HG02610 (cell line): ENCODE results near the gene TBL1X.

Source experiments
- ATAC-seq: cut with Tn5 transposase; IDR thresholded peaks from one replicate; pipeline ENCODE4 v1.9.1; 2021; ENCODE audit warnings: mild to moderate bottlenecking, moderate library complexity; ENCODE audit not compliant: unreplicated experiment

TBL1X gene

GRCh38 chrX:9658409-9658808, 193.6 kb downstream of the TBL1X start:
- ATAC-seq: no peak

DNA sequence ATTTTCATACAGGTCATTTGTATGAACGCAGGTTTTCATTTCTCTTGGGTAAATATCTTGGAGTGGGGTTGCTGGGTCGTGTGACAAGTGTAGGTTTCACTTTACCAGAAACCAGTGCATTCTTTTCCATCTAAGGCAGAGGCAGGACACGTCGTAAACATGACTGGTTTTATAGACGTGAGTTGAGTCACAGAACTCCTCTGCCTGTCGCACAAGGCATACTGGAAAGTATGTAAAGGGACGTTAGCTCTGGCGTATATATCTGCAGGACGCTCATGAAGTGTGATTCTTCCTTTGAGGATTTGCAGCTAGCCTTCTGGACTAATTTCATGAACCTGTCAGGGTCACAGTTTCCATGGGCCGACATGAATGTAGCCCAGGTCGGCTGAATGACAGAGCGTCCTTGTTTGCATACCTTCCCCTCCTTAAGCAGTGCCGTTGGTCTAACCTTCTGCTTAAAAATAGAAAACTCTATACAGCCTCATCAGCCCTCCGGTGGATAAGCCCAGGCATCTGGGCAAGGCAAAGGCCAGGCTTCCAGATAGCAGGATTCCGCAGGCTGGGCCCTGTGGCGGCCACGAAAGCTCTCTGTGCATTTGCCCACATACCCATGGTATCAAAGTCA, 194.8 kb downstream of the TBL1X start:
- ATAC-seq: no peak

DNA sequence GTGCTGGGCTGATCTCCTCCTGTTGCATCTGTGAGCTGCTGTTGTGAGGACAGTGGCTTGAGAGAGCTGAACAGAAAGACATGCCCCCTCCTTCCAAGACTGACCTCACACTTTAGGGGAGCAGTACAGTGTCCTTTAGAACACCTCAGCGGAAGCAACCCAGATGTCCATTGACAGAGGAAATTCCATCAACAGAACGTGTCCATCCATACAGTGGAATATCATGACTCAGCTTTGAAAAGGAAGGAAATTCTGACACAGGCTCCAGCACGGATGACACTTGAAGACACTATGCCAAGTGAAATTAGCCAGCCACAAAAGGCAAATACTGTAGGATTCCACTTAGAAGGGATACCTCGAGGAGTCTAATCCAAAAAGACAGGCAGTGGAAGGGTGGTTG, 197.3 kb downstream of the TBL1X start:
- no peak for ATAC-seq

- no peak for ATAC-seq
These were observed 198.4 kb downstream of the TBL1X start for GRCh38 chrX:9663216-9663615.

GRCh38 chrX:9664224-9664623, 199.4 kb downstream of the TBL1X start:
- no peak for ATAC-seq

DNA sequence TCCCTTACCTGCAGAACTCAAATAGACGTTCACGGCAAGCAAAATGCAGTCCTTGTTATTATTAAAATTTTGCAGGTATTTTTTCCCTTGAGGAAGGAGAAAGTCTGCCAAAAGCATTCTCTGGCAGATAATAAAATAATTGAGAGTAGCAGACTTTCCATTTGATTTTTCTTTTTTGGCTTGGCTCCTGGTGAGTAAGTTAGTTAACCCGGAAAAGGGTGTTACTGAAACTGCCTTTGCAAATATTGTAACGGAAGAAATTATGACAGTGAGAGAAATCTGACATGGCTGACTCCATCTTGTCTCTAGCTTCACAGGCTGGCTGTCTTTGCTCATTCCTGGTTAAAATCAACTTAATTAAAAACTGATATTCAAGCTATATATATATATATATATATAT, 200.3 kb downstream of the TBL1X start:
- ATAC-seq: no peak

DNA sequence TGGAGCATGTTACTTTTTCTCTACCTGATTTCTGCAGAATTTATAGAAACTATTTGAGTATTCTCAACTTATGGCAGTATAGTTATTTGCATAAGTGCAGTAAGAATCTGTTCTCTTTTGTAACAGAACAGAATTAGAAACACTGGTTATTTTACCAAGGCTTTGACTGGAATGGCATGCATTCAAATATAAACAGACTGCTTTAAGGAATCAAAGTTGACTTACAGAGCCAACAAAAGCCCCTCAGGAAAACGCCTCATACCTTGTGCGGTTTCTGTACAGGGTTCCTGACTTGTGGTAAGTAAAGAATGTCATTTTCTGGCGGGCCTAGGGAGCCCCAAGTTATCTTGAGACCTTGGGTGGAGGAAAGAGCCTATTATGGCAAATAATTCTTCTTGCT, 203.7 kb downstream of the TBL1X start:
- ATAC-seq: no peak

- no peak for ATAC-seq
These were observed 205.4 kb downstream of the TBL1X start for GRCh38 chrX:9670136-9670814.

GRCh38 chrX:9671998-9672397, 207.1 kb downstream of the TBL1X start:
- peak; percentile 53 for ATAC-seq

DNA sequence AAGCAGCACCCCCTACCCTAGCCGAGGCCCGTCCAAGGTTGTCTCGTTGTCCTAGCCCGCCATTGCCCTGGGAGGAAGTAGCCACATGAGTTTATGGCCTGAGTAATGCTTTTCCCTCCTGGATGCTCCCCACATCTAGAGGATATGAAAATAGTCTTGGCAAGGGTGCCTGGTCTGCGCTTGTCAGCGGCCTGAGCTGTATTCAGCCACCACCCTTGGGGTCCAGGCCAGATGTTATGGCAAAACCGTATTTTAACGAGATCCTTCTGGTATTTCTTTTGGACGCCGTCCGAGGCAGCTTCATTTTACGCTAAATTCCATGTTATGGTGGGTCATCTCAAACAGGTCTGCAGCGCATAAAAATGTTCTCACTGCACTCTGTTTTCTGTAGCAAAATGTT, 211.4 kb downstream of the TBL1X start:
- ATAC-seq: no peak

- no peak for ATAC-seq
These were observed 211.9 kb downstream of the TBL1X start for GRCh38 chrX:9676738-9677097.

DNA sequence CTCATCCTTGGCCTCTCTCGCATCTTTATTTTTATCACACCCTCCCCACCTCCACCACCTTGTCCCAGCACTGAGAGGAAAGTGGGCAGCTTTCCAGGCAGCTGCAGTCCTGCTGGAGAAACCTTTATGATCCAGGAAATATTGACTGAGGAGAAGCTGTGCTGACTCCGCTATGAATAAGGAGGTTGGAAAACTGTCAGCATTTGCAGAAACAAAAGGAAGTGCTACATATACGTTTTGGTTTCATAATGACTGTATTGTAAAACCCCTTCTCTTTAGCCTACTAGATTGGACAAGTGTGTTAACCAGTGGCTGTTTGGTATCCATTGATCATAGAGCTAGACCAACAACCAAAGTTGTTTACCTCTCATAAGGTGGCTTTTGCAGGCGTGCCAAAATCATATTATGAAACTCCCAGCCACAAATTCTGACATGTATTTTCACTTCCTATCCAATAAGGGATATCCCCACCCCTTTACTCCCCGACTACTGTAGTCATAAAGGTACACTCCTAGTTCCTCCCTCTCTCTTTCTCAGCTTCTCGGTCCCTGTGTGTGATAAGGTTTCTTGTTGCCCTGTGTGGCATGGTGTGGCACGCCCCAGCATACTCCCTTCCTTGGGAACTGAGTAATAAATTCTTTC, 212.4 kb downstream of the TBL1X start:
- ATAC-seq: peak; percentile 98

GRCh38 chrX:9678215-9678965, 213.5 kb downstream of the TBL1X start:
- ATAC-seq: no peak

GRCh38 chrX:9681011-9681410, 216.2 kb downstream of the TBL1X start:
- no peak for ATAC-seq

GRCh38 chrX:9681422-9681821, 216.6 kb downstream of the TBL1X start:
- ATAC-seq: no peak

DNA sequence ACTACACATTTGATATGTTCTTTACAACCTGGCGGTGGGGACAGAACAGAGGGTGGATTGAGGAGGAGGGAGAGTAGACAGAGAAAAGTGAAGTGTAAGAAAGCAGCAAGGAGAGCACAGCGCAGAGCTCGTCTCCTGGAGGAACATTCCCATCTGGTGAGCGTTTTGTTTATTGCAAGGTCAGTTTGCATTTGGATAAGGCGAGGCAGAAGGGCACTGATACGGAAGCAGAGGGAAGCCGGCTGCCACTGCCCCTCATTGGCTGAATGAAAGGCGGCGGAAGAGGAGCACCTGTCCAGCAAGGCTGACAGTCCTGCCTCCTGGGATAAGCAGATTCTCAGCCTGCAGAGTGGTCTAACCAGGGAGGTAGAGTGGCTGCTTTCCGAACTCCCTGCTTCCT, 217.6 kb downstream of the TBL1X start:
- ATAC-seq: no peak

DNA sequence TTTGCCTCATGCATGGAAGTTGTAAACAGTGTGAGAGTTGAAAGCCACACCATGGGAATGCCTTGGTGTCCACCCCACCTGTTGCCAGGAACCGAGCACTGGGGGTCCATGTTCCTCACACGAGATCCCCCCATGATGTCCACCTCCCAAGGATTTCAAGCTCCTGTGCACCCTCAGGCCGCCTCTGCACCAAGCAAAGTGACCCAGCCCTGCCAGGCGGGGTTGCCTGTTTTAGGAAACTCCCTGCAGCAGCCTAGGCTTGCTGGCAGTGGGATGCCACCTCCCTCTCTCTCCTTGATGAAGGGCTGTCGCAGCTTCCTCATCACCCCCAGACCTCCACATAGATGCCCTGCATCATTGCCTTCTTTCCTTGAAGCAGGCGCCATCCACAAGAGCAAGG, 218.0 kb downstream of the TBL1X start:
- no peak for ATAC-seq

- ATAC-seq: no peak
These were observed 218.5 kb downstream of the TBL1X start for GRCh38 chrX:9683350-9683749.

DNA sequence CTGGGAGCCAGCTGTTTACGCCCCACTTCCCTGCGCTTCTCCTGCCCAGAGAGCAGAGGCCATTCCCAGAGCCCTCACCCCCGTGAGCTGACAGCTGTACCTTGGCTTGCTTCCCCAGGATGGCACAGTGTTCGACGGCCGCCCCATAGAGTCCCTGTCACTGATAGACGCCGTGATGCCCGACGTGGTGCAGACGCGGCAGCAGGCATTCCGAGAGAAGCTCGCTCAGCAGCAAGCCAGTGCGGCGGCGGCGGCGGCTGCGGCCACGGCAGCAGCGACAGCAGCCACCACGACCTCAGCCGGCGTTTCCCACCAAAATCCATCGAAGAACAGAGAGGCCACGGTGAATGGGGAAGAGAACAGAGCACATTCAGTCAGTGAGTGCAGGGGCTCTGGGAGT, 223.0 kb downstream of the TBL1X start:
- ATAC-seq: no peak

DNA sequence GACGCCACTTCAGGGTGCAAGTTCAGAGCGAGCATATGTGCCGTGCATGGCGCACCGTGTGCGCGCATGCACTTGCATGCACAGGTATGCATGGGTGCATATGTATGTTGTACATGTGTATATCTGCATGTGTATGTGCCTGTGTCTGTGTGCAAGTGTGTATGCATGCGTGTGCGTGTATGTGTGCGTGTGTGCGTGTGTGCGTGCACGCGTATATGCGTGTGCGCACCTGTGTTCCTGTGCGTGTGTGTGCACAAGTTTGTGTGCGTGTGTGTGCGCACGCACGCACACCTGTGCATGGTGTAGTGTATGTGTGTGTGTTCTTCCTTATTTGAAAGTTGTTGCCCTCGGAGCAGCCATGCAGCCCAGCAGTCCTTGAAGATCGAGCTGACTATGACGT, 224.0 kb downstream of the TBL1X start:
- ATAC-seq: no peak

- ATAC-seq: no peak
These were observed 225.2 kb downstream of the TBL1X start for GRCh38 chrX:9690046-9690445.
